ENCODE measurements around the gene LZIC.
A peak's percentile ranks its signal among the peaks of the same experiment; 100 is the strongest.

GRCh38 chr1:9984253-9984652, 41.1 kb upstream of the LZIC start:
- TF ChIP-seq CTCF (IDR thresholded peaks at IDR 0.05) (no peak), POLR2AphosphoS5 (IDR thresholded peaks at IDR 0.05) (peak in 1 of 2 donors; percentile 24)
